HS-27A (cell line): ENCODE data around the gene NOP14.
A peak's percentile ranks its signal among the peaks of the same experiment; 100 is the strongest.
"Not testable (repeated sequence)": the region's sequence is repeated elsewhere in the genome, so short reads cannot be mapped to it uniquely, and the experiment has no call there.

Experiments
- DNase-seq: peaks from one replicate; pipeline ENCODE4 v3.0.0-alpha.2; 2012; ENCODE audit warnings: low read depth, missing footprints

The NOP14 gene

DNA sequence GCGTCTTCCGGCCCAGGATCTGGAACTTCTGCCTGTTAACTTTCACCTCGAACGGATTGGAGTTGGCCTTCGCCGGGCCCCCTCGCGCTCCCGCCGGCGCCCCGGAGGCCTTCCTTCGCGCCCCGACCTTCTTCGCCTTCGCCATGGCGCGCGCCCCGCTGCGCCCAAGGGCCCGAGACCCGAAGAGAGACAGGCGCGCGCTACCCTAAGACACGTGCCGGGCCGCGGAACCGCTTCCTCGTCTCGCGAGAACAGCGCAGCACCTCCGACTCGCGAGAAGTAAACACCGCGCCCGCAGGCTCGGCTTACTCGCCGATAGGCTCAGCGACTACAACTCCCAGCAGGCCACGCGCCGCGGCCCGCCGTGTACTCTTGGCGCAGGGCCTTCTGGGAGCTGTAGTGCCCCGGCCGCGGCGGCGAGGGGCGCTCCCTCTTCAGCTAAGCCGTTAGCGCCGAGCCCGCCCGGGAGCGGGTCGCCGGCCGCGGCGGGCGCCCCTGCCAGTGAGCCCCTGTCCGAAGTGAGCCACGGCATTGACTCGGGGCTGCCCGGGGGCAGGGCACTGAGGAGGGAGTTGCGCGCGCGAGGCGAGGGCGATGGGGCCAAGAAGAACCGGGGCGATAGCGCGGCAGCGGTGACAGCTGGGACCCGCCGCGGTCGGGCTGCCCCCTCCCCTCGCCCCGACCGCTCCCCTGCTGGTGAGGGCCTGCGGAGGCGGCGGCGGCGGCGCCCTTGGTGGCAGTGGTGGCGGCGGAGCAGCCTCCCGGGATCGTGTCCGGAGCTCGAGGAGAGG, at the start of gene NOP14, which contains the start of gene GRK4:
NOP14 (minus strand) TSS at position 232 of the 791 bp plus-strand sequence; CDS start at position 145, 87 bp downstream.
GRK4 (plus strand) TSS at position 397 of the 791 bp plus-strand sequence. CDS start 500 bp downstream, outside the sequence.
- peak; percentile 87 for DNase-seq

- no peak for DNase-seq
Observed at GRCh38 chr4:3011456-3012220, 48.4 kb upstream of the NOP14 start.

- no peak for DNase-seq
Observed at GRCh38 chr4:3010998-3011397, 47.8 kb upstream of the NOP14 start.

DNA sequence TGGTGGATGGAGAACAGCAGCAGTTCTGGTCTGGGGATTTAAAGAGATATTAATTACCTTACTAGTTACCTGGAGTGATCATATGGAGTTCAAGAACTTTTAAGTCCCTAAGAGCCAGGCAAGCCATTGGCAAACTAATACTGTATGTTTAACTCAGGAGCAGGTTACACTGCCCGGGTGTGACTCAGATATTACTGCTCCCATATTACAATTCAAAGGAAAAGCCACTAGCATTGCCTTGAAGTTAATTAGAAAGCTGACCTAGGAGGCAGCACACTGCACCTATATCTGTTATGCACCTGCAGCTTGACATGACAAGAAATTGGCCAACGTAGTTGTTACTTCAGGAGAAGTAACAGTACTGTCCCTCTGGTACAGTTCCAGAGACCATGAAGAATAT, 47.4 kb upstream of the NOP14 start:
- no peak for DNase-seq

- DNase-seq: no peak
Observed at GRCh38 chr4:3009422-3009821, 46.2 kb upstream of the NOP14 start.

DNA sequence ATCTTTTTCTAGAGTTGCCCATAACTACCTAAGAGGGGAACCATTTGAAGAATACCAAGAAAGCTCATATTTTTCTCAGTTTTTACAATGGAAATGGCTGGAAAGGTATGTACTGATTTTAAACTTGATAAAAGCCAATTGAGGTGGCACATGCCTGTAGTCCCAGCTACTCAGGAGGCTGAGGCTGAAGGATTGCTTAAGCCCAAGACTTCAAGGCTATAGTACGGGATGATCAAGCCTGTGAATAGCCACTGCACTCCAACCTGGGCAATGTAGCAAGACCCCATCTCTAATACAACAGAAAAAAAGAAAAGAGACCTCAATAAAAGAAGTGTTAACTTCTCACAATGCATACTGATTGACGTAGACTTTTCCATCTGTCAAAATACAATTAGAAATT, 44.5 kb upstream of the NOP14 start:
- no peak for DNase-seq

GRCh38 chr4:2996415-2996814, 33.2 kb upstream of the NOP14 start:
- DNase-seq: no peak

- DNase-seq: no peak
Observed at GRCh38 chr4:2995546-2996265, 32.5 kb upstream of the NOP14 start.

DNA sequence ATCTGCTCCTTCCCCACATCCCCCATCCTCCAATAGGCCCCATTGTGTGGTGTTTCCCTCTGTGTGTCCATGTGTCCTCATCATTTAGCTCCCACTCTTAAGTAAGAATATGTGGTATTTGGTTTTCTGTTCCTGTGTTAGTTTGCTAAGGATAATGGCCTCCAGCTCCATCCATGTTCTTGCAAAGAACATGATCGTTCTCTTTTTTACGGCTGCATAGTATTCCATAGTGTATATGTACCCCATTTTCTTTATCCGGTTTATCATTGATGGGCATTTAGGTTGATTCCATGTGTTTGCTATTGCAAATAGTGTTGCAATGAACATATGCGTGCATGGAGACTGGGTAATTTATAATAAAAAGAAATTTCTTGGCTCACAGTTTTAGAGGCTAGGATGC, 31.7 kb upstream of the NOP14 start:
- no peak for DNase-seq

DNA sequence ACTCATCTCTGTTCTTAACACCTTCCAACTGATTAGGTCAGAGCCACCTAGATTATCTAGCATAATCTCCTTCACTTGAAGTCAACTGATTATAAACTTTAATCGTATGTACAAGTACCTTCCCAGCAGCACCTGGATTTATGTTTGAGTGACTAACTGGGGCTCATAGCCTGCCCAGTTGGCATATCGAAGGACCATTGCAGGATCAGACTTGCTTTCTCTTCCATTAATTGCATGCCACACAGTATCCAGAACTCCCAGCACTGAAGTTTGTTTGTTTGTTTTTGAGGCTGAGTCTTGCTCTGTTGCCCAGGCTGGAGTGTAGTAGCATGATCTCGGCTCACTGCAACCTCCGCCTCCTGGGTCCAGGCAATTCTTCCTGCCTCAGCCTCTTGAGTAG, 28.0 kb upstream of the NOP14 start:
- no peak for DNase-seq

DNA sequence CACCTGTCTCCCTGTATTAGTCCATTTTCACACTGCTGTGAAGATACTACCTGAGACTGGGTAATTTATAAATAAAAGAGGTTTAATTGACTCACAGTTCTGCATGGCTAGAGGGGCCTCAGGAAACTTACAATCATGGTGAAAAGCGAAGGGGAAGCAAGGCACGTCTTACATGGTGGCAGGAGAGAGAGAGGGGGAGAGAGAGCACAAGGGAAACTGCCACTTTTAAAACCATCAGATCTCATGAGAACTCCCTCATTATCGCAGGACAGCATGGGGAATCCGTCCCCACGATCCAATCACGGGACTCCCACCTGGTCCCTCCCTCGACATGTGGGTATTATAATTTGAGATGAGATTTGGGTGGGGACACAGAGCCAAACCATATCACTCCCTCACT, 20.5 kb upstream of the NOP14 start:
- not testable (repeated sequence) for DNase-seq

DNA sequence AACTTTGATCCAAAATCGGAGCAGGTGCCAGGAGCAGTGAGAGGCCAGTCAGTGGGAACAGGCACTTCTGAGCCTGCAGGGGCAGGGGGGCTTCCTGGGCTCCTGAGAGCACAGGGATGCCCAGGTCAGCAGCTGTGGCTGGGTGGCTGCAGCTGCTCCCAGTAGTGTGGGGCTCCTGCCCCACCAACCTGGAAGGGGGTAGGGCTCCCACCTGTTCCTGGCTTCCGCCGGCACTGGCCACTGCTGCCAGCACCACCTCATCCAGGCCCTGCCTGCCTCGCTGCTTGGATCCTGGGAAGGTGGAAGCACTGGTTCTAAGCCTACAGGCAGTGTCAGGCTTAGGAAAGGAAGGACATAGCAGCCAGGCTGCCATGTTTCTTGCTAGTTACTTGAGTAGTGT, 18.8 kb upstream of the NOP14 start:
- DNase-seq: no peak

GRCh38 chr4:2981256-2981819, 18.1 kb upstream of the NOP14 start:
- no peak for DNase-seq

DNA sequence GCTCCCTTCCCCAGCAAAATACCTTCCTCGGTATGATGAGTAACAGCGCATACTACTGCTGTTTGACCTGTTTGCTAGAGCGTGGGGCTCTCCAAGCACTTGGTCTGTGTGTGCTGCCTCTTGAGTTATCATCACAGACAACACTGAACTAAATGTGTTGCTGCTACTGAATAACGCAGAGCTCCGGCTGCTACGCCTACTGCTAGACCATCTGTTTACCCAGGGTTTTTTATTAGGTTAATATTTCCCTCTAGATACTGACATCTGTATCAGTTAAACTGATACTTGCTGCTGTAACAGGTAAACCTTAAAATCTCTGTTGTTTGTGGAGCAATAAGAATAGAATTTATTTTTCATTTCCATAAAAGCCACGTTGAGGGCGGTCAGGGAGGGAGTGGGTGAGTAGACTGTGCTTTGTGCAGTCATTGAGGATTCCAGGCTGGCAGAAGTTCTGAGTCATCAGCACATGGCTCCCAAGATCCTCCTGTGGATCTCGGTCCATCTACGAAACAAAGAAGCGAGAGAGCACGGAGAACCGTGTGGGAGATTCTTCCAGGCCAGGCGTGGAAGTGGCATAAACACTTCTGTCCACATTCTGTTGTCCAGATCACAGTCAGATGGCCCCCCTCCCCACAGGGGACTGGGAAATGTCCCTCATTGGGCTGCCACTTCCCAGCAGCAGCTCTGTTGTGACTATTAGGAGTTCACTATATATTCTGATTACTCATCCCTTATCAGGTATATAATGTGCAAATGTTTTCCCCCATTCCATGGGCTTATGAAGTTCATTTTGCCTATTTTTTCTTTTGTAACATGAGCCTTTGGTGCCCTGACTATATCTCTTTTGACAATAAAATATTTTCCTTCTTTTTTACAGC, 14.2 kb upstream of the NOP14 start:
- DNase-seq: no peak

GRCh38 chr4:2971275-2971674, 8.1 kb upstream of the NOP14 start:
- no peak for DNase-seq

DNA sequence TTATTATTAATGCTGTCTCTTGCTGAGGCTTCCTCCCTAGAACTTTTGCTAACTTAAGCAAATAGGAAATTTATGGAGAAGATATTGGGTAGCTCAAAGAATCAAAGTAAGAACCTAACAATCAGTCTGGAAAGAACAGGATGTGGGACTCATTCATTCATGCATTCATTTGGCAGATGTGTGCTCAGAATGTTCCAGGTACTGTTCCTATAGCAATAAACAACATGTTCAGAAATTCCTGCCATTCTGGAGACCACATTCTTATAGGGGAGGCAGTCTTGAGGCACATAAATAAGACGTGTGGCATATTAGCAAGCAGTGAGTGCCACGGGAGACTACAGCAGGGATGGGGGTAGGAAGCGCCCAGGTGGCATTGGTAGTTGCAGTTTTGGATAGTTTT, 5.2 kb upstream of the NOP14 start:
- DNase-seq: no peak

- no peak for DNase-seq
Observed at GRCh38 chr4:2965262-2965661, 2.1 kb upstream of the NOP14 start.

- no peak for DNase-seq
Observed at GRCh38 chr4:2964706-2965258, 1.6 kb upstream of the NOP14 start.

DNA sequence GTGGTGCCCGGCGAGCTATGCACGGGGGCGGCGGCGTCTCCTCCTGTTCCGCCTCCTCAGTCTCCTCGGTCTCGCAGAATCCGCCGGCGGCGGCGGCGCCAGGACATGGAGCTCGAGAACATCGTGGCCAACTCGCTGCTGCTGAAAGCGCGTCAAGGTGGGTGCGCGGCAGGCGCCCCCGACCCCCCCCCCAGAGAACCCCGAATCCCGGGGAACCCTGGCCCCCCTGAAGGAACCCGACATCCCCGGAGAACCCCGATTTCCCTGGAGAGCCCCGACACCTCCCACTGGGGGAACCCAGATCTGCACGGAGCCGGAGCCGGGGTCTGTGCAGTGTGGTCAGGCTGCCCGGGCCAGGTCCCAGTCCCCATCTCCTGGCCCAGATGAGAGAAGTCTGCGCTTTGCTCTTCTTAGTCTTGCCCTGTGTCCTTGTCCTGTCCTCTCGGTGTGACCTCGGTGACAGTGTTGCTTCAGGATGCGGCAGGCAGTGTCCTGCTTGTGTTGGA, 813 bp upstream of the NOP14 start:
- no peak for DNase-seq

DNA sequence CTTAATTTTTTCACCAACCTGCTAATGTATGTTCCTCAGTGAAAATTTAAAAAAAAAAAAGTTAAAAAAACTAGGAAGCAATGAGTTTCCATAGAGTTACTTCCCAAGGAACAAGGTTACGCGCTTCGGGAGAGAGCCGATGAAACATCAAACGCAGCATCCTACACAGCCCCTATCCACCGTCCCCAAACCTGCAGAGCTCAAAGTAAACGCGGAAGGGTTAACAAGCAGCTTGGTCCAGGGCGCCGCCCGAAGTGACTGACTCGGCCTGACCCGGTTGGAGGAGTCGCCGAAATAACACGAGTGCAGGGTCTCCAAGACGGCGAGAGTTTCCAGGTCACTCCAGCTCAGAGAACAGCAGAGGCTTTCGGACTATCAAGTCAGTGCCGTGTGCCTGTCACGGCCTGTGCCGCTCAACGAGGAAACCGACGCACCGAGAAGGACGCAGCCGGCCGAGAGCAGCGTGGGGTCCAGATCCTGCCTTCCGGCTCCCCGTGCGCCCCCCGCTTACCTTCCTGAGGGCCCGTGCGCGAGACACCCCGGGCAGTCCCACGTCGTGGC, 512 bp downstream of the NOP14 start:
- DNase-seq: no peak
